Loucy (cell line): Measurements from ENCODE around the gene CLIP1.

ENCODE experiments used
- EZH2phosphoT487 ChIP-seq: fragments of 200-600 bp; IDR thresholded peaks from 2 replicates; pipeline ENCODE4 v1.6.1; 2018; ENCODE audit warnings: antibody characterized with exemption, mild to moderate bottlenecking, moderate library complexity, borderline replicate concordance
- TF ChIP-seq, protein P1 (sequence below): fragments of 200-600 bp; sonication (generic); conservative IDR thresholded peaks from 2 replicates; pipeline ENCODE4 v1.5.1; 2014; ENCODE audit warnings: mild to moderate bottlenecking, antibody characterized with exemption, low read length

DNA sequence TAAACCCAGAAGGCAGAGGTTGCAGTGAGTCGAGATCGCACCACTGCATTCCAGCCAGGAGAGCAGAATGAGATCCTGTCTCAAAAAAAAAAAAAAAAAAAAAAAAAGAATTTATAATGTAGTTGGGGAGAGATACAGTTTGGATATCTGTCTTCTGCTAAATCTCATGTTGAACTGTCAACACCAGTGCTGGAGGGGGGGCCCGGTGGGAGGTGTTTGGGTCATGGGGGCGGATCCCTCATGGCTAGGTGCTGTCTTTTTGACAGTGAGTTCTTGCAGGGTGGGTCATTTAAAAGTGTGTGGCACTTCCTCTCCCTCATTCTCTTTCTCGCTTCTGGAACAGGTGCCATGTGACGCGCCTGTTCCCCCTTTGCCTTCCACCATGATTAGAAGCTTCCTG is 32.8 kb downstream of the CLIP1 start:
- TF ChIP-seq, protein P1, sequence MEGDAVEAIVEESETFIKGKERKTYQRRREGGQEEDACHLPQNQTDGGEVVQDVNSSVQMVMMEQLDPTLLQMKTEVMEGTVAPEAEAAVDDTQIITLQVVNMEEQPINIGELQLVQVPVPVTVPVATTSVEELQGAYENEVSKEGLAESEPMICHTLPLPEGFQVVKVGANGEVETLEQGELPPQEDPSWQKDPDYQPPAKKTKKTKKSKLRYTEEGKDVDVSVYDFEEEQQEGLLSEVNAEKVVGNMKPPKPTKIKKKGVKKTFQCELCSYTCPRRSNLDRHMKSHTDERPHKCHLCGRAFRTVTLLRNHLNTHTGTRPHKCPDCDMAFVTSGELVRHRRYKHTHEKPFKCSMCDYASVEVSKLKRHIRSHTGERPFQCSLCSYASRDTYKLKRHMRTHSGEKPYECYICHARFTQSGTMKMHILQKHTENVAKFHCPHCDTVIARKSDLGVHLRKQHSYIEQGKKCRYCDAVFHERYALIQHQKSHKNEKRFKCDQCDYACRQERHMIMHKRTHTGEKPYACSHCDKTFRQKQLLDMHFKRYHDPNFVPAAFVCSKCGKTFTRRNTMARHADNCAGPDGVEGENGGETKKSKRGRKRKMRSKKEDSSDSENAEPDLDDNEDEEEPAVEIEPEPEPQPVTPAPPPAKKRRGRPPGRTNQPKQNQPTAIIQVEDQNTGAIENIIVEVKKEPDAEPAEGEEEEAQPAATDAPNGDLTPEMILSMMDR = no peak
- TF ChIP-seq EZH2phosphoT487 = no peak
